HG02938 (cell line): ENCODE results near the gene RFPL2.
"Not testable (repeated sequence)": the region's sequence is repeated elsewhere in the genome, so short reads cannot be mapped to it uniquely, and the experiment has no call there.

Experiments used
- ATAC-seq: cut with Tn5 transposase; IDR thresholded peaks from one replicate; pipeline ENCODE4 v1.9.1; 2021; ENCODE audit warnings: mild to moderate bottlenecking, moderate library complexity; ENCODE audit not compliant: unreplicated experiment

RFPL2 gene

DNA sequence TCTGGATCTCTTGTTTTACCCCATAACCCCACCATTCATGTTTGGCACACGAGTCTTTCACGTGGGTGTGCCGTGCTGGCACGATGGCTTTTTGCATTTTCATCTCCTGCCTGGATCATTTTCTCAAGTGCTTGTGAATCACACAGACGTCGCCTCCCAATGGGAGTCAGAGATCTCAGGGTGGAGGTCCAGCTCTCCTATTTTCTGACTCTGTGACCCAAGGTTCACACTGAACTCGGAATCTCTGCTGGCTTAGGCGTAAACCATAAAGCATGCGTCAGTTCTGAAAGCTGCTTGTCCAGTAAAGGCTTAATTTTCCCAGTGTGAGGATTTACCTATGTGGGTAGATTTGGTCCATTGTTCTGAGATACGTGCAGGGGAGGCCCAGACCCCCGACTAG, 29.8 kb downstream of the RFPL2 start:
- ATAC-seq: no peak

DNA sequence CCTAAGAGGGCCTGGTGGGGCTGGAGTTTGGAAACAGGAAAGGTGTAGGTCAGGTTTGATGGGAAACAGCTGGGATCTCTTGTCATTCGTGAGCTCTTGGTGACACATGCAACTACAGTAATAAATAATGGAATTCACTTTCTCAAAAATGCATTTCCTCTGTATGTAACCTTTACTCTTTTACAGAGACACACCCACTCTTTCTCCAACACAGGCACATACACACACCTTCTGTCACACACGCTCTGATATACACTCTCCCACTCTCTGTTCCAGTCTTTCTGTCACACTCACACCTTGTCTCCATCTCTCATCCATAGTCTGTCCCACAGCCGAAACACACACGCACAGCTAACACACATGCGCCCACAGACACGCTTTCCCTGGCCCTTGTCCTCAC, 39.2 kb downstream of the RFPL2 start:
- no peak for ATAC-seq

DNA sequence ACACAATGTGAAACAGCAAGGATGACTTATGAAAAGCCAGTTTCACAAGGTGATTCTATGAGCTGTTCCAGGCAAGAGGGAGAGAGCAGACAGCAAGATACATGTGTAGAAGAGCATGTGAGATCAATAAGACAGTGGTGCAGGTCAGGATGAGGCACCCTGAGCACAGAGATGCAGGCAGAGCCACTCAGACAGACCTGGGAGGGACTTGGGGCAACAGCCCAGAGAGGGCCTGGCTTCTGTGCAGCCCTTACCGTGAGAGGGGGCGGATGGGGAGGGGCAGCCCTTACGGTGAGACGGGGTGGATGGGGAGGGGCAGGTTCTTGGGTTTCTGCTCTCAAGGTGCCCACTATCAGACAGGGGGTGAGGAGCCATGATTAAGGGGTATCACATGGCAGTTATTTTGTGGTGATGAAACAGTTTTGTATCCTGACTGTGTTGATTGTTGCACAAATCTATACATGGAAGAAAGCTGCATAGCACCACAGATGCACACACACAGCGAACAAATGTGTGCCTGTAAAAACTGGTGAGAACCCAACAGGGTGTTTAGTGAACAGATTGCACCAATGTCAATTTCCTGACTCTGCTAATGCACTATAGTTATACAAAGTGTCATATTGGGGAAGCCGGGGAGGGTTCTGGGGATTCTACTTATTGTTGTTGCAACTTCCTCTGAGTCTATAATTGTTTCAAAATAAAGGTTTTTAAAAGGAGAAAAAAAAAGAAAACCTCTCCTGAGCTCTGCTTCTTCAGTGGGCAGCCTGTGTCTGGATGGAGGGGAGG, 40.6 kb downstream of the RFPL2 start:
- ATAC-seq: no peak

DNA sequence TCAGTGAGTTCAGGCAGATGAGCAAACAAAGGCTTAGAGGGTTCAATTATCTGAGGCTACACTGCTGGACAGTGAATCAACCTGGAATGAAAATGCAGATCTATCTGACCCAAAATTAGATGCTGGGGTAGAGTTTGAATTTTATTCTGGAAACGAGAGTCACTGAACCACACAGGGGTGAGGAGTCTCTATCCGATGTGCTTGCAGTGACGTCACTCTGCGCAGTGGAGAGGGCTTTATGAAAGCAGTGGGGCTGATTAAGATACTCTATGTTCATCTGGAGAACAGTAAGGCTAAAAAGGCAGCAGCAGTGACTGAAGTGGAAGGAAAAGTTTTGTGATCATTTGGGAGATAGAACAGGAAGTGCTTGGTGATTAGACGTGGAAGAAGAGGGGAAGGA, 44.5 kb downstream of the RFPL2 start:
- ATAC-seq: not testable (repeated sequence)

DNA sequence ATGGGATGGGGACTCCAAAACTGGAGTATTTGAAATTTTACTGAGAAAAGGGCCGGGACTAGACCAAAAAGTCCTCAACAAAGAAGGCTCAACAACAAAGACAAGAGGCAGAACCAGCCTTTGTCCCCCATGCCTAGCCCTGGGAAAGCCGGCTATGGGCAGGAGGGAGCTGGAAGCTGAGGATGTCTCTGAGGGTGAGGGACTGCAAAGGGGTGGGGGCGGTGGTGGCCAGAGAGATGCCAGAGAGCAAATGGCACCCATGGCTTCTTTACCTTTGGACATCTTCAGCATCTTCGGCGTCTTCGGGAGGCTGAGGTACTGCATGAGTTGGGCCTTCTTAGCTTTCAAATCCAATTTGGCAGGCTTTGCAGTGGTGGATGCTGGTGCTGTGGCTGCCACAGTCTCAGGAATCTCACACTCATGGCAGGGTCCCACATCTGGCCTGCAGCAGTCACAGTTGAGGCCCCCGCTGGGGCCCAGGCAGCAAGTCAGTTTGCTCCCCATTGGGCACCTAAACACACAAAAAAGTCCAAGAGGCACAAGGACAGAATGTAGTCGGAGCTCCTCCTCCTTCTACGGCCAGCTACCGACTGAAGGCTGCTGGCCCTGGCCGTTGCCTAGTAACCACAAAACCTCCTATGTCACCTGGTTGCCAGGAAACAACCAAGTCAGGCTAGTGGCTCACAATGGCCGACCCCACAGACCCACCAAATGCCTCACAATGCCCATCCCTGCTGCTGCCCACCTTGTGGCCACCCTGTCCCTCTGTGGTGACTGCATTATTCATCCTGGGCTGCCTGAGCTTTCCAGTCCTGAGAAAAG, 46.0 kb downstream of the RFPL2 start, which contains the start of gene C22orf42:
C22orf42 (minus strand) TSS at position 592 of the 822 bp plus-strand sequence; CDS start at position 504, 88 bp downstream.
- ATAC-seq: no peak

DNA sequence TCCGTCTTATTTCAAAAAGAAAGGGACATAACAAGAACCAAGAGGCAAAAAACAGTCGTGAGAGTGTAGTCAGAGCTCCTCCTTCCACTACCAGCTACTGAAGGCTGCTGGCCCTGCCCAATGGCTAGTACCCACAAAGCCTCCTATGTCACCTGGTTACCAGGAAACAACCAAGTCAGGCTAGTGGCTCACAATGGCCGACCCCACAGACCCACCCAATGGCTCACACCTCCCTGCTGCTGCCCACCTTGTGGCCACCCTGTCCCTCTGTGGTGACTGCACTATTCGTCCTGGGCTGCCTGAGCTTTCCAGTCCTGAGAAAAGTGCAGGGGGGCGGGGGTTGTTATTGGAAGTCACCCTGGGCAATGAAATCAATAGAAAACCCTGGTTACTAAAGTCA, 47.2 kb downstream of the RFPL2 start:
- ATAC-seq: not testable (repeated sequence)

DNA sequence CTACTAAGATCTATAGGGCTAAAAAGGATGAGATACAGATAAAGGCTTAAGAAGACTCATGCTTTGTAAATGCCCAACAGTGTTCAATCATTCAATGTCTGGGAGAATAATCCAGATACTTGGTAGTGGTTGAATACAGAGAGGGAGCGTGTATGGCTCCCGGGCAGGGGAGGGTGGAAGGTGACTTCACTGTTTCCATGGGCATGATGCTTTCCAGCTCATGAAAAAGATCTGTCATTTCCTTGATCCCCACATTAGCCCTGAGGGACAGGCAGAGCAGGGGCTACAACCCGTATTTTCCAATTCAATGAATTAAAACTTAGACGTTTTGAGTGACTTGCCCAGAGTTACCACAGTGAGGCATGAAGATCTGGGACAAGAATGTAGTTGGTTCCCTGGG, 50.1 kb downstream of the RFPL2 start:
- ATAC-seq: not testable (repeated sequence)

DNA sequence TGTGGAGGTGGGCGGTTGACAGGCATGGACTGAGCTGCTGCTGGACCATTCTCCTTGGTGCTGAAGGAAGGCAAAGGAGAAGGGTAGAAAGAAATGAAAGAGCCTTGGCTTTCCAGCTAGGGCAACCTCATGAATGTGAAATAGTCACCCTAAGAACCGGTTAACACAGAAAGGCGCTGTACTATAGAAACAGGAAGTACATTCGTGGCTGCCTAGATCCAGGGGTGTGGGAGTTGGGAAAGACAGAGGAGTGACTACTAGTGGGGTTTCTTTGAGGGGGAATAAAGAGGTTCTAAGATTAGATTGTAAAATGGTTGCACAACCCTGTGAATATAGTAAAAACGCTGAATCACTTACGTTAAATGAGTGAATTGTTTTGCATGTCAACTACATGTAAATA, 53.2 kb downstream of the RFPL2 start:
- ATAC-seq: not testable (repeated sequence)

DNA sequence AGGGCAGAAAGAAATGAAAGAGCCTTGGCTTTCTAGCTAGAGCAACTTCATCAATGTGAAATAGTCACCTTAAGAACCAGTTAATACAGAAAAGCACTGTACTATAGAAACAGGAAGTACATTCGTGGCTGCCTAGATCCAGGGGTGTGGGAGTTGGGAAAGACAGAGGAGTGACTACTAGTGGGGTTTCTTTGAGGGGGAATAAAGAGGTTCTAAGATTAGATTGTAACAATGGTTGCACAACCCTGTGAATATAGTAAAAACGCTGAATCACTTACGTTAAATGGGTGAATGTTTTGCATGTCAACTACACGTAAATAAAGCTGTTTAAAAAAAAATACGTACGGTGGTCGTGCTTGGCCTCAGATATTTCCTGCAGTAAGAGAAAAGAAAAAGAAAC, 54.2 kb downstream of the RFPL2 start:
- not testable (repeated sequence) for ATAC-seq

DNA sequence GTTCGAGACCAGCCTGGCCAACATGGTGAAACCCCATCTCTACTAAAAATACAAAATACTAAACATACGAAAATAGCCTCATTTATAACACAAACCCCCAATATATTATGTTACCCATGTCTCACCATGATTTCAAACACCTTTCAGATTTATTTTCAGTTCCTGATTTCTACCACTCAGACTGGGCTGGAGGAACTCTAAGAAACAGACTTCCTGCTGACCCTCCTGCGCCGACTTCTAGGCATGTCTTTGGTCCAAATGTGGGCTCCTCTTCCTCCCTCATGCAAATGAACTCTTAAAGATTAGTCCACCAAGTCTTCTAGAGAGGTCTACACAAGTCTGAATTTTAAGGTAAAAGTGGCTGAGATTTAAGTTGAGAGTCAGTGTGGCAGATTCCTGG, 56.5 kb downstream of the RFPL2 start:
- ATAC-seq: not testable (repeated sequence)

DNA sequence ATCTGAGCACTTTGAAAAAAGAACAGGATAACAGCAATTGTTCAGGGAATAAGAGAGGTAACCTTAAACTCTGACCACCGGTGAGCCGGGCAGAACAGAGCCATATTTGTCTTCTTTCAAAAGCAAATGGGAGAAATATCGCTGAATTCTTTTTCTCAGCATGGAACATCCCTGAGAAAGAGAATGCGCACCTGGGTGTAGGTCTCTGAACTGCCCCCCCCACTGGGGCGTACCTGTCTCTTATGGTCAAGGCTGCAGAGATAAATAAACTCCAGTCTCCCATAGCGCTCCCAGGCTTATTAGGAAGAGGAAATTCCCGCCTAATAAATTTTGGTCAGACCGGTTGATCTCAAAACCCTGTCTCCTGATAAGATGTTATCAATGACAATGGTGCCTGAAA, 57.7 kb downstream of the RFPL2 start:
- ATAC-seq: not testable (repeated sequence)

DNA sequence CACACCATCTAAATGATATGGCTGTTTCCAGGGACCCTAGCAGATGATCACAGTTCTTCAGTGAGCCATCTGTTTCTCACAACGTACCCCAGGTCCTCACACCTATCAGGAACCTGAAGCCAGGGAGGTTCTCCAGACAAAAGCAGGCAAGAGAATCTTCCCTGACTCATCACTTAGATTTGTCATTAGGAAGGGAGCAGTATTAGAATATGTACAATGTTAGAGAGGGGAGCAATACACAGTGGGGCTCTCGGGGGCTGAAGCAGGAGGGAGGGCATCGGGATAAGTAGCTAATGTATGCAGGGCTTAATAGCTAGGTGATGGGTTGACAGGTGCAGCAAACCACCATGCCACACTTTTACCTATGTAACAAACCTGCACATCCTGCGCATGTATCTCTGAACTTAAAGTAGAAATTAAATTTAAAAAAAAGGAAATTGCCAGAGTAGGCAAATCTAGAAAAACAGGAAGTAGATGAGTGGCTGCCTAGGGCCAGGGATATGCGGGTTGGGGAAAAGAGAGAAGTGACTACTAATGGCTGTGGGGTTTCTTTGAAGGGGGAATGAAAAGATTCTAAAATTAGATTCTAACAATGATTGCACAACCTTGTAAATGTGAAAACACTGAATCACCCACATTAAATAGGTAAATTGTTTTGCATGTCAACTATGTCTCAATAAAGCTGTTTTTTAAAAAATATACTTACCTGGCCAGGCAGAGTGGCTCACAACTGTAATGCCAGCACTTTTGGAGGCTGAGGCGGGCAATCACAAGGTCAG, 60.2 kb downstream of the RFPL2 start:
- ATAC-seq: no peak

DNA sequence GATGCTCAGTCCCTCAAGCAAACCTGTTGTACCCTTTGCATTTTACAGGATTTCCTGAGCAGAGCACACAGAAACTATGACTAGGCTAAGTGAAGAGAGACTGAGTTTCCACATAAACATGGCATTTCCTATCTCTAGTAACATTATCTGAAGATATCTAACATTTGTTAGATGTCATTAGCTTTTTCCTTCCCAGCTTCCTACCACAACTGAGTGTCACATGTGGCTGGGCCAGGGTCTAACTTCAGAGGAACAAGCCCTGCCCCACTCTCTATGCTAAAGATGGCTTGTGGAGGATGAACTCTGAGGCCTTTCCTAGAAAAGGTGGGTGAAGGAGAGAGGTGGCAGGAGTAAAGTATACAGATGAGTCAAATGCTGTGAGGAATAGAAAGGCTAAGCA, 62.3 kb downstream of the RFPL2 start:
- ATAC-seq: no peak

DNA sequence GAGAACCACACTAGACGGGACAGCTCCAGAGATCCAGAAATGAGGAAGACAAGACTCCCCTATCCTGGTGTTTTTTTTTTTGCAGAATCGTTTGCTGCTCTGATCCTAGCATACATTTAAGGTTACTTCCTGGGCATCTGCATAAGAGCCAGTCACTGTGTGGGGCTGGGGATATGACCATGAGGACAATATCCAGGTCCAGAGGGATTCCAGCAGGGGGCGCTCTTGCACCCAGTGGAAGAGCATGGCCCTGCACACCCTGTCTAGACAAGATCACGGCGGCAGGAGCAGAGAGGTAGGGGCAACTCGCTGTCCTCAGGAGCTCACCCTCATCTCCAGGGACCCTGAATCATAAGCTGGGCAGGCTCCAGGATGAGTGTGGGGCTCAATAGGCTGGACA, 64.2 kb downstream of the RFPL2 start:
- ATAC-seq: not testable (repeated sequence)
